CD14-positive monocyte (primary cell): ENCODE data around the gene CAMK1D. TPM values are rescaled to one million over a fixed set of nuclear protein-coding genes. Genes with fewer than 3 reads are reported as not detected.

Experiments
- DNase-seq, 3 donors: peaks; one replicate each; pipeline ENCODE4 v3.0.0-alpha.2; 2011 to 2022
- H2AFZ ChIP-seq: 2 replicates; pipeline ENCODE4 v1.6.0; 2012; ENCODE audit warnings: mild to moderate bottlenecking, low read depth, low read length, inconsistent platforms; ENCODE audit not compliant: insufficient read depth, poor library complexity, severe bottlenecking
- H3K27ac ChIP-seq, 2 donors: 1 replicate in 1 of 2; 2 replicates in 1 of 2; pipeline ENCODE4 v1.5.1; 2012 to 2013; ENCODE audit warnings: low read length in 2 of 2, control low read depth in 1 of 2, inconsistent platforms in 1 of 2, low read depth in 1 of 2, mild to moderate bottlenecking in 1 of 2
- H3K27me3 ChIP-seq, 2 donors: one replicate each; pipeline versions ENCODE4 v1.6.0 to v1.6.1; 2011 to 2013; ENCODE audit warnings: low read length in 2 of 2; ENCODE audit not compliant: control insufficient read depth in 2 of 2, insufficient read depth in 2 of 2
- H3K36me3 ChIP-seq, 2 donors: replicated peaks in 1 of 2; 1 replicate in 1 of 2; 2 replicates in 1 of 2; pipeline versions ENCODE4 v1.5.1 to v1.6.1; 2012 to 2013; ENCODE audit warnings: low read length in 2 of 2, control low read depth in 1 of 2, inconsistent platforms in 1 of 2, mild to moderate bottlenecking in 1 of 2; ENCODE audit not compliant: insufficient read depth in 2 of 2, control insufficient read depth in 1 of 2
- H3K4me1 ChIP-seq, 2 donors: 1 replicate in 1 of 2; 2 replicates in 1 of 2; pipeline versions ENCODE4 v1.5.1 to v1.6.1; 2012 to 2013; ENCODE audit warnings: low read length in 2 of 2, control low read depth in 1 of 2, inconsistent platforms in 1 of 2, mild to moderate bottlenecking in 1 of 2, moderate library complexity in 1 of 2; ENCODE audit not compliant: insufficient read depth in 2 of 2, control insufficient read depth in 1 of 2
- H3K4me2 ChIP-seq: replicated peaks from 2 replicates; pipeline ENCODE3; 2012; ENCODE audit warnings: low read length, moderate library complexity, mild to moderate bottlenecking; ENCODE audit not compliant: poor library complexity, severe bottlenecking; ENCODE audit errors: extremely low read depth
- H3K4me3 ChIP-seq, 3 experiments: fragments of 200-600 bp in 1 of 3; sonication (generic) in 1 of 3; replicated peaks in 1 of 3; 1 replicate in 2 of 3; 2 replicates in 1 of 3; pipeline ENCODE4 v1.5.1; 2011 to 2013; ENCODE audit warnings: low read length in 3 of 3, mild to moderate bottlenecking in 3 of 3, control low read depth in 2 of 3, low read depth in 2 of 3, inconsistent platforms in 1 of 3, moderate library complexity in 1 of 3
- H3K79me2 ChIP-seq: 2 replicates; pipeline ENCODE4 v1.6.0; 2012; ENCODE audit warnings: mild to moderate bottlenecking, control low read depth, inconsistent platforms, low read length, moderate library complexity; ENCODE audit not compliant: insufficient read depth
- H3K9ac ChIP-seq: 2 replicates; pipeline ENCODE4 v1.6.0; 2017; ENCODE audit warnings: low read length, mild to moderate bottlenecking; ENCODE audit not compliant: insufficient read depth, poor library complexity, severe bottlenecking
- H3K9me3 ChIP-seq, 2 donors: replicated peaks in 1 of 2; 1 replicate in 1 of 2; 2 replicates in 1 of 2; pipeline versions ENCODE4 v1.5.1 to v1.6.1; 2012 to 2013; ENCODE audit warnings: low read length in 2 of 2, control low read depth in 1 of 2; ENCODE audit not compliant: control insufficient read depth in 1 of 2, insufficient read depth in 1 of 2
- H4K20me1 ChIP-seq: 2 replicates; pipeline ENCODE4 v1.6.0; 2012; ENCODE audit warnings: mild to moderate bottlenecking, low read length, control low read depth, moderate library complexity; ENCODE audit not compliant: insufficient read depth
- H3K27ac Mint-ChIP-seq, 7 donors: one replicate each; pipeline ENCODE4 v1.8.0; 2020; ENCODE audit warnings: mild to moderate bottlenecking in 7 of 7, mixed read lengths in 7 of 7, moderate library complexity in 6 of 7, inconsistent platforms in 2 of 7
- H3K27me3 Mint-ChIP-seq, 3 donors: one replicate each; pipeline ENCODE4 v1.8.0; 2021 to 2022; ENCODE audit warnings: low read depth in 3 of 3, mild to moderate bottlenecking in 3 of 3, mixed read lengths in 3 of 3, moderate library complexity in 3 of 3, inconsistent platforms in 1 of 3
- H3K36me3 Mint-ChIP-seq, 2 donors: one replicate each; pipeline ENCODE4 v1.8.0; 2020; ENCODE audit warnings: mixed read lengths in 2 of 2, inconsistent platforms in 1 of 2, mild to moderate bottlenecking in 1 of 2
- H3K4me1 Mint-ChIP-seq: one replicate; pipeline ENCODE4 v1.8.0; 2020; ENCODE audit warnings: mild to moderate bottlenecking, mixed read lengths
- H3K4me3 Mint-ChIP-seq, 2 donors: one replicate each; pipeline ENCODE4 v1.8.0; 2020; ENCODE audit warnings: mild to moderate bottlenecking in 2 of 2, mixed read lengths in 2 of 2, moderate library complexity in 1 of 2
- H3K9me3 Mint-ChIP-seq, 7 donors: one replicate each; pipeline ENCODE4 v1.8.0; 2020 to 2022; ENCODE audit warnings: mixed read lengths in 7 of 7, mild to moderate bottlenecking in 6 of 7, moderate library complexity in 6 of 7, inconsistent platforms in 2 of 7
- WGBS: methylation state at CpG from one replicate; pipeline ENCODE4 v1.1.5; 2013; ENCODE audit warnings: missing lambda C conversion rate; ENCODE audit not compliant: insufficient coverage; 5-methylcytosine and 5-hydroxymethylcytosine counted together
- intact Hi-C, 2 donors: fragments of 100-400 bp; cut with micrococcal nuclease; formaldehyde crosslinking; loops; one replicate each; pipeline versions ENCODE4 v1.15.0 to v1.15.1; 2023
- polyA plus RNA-seq, 3 donors: library from polyadenylated mRNA; depleted of rRNA in 1 of 3; unstranded in 2 of 3; stranded (reverse) in 1 of 3; fragments of 300-500 nt in 2 of 3; fragments of >200 nt in 1 of 3; fragmentation: Illumina TruSeq in 2 of 3; gene quantifications; 1 replicate in 2 of 3; 2 replicates in 1 of 3; pipeline ENCODE4 v1.2.3, GENCODE V29; 2012 to 2021
- TF ChIP-seq, protein P1 (sequence below): fragments of 200-600 bp; IDR thresholded peaks from one replicate; pipeline ENCODE4 v1.8.0; 2022; ENCODE audit warnings: antibody characterized with exemption, mild to moderate bottlenecking

CAMK1D gene
- polyA plus RNA-seq, 3 donors: 6.7 to 11.8 (median 7.1) TPM

DNA sequence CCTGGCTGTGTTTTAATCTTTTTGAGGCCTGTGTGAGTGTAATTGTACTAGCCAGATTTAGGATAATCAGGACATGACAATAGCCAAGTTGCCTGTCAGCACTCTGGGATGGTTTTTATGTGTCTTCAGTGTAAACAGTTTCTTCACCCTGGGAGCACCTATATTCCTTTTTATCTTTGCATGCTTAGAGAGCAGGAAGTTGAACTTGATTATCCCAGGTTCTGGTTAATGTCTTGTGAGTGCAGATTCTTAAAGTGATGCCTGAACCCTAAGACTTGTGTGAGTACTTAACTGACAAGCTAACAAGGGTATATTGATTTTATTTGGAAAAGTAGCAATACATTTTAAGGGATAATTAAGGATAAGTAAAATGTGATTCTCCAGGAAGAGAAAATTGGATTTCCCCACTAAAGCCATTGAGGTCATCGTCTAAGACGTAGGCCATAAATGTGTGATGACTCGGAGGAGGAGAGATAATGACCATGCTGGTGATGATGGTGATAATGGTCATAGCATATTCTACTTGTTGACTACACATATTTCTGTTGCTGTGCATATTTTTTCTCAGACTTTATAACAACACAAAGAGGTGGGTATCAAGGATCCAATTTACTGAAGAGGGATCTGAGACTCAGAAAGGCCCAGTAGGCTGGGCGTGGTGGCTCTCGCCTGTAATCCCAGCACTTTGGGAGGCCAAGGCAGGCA lies 234.7 kb downstream of the CAMK1D start:
- intact Hi-C loops: no loop called here

DNA sequence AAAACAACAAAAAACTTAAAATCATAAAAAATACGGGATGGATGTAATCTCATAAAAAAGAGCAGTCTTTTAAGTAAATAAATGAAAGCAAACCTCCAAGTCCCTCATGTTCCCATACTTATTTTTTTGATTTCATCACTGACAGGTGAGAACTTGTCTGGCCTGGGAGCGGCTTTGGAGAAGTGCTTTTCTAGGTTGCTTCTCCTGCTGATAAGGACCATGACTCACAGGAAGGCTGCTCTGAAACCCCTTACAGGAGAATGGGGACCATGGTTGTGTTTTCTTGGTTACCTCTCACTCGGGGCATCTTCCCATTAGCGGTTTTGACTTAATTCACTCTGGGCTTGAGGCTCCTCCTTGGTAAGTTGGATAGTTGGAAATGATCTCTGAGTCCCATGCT lies 237.4 kb downstream of the CAMK1D start:
- Histone ChIP-seq H3K27ac (no peak overlapping the region), H3K9ac (no peak overlapping the region), H3K4me1 (peaks cover 0 to 3% of the 10 kb centered on the region in 2 donors), H2AFZ (no peak overlapping the region), H3K4me2 (no peak overlapping the region), H3K79me2 (no peaks in the 10 kb centered on the region), H3K9me3 (peaks cover 0 to 4% of the 10 kb centered on the region in 2 donors), H3K36me3 (no peaks in the 10 kb centered on the region), H3K4me3 (no peak overlapping the region), H3K27me3 (peaks cover 3 to 12% of the 10 kb centered on the region in 2 donors), H4K20me1 (peaks cover 42% of the 10 kb centered on the region)
- TF ChIP-seq, protein P1, sequence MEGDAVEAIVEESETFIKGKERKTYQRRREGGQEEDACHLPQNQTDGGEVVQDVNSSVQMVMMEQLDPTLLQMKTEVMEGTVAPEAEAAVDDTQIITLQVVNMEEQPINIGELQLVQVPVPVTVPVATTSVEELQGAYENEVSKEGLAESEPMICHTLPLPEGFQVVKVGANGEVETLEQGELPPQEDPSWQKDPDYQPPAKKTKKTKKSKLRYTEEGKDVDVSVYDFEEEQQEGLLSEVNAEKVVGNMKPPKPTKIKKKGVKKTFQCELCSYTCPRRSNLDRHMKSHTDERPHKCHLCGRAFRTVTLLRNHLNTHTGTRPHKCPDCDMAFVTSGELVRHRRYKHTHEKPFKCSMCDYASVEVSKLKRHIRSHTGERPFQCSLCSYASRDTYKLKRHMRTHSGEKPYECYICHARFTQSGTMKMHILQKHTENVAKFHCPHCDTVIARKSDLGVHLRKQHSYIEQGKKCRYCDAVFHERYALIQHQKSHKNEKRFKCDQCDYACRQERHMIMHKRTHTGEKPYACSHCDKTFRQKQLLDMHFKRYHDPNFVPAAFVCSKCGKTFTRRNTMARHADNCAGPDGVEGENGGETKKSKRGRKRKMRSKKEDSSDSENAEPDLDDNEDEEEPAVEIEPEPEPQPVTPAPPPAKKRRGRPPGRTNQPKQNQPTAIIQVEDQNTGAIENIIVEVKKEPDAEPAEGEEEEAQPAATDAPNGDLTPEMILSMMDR: no peak
- H3K27me3 Mint-ChIP-seq: peaks cover 3 to 23% (median 14%) of the 10 kb centered on the region in 3 donors
- H3K27ac Mint-ChIP-seq: no peak overlapping the region
- peaks cover 0 to 2% of the 10 kb centered on the region in 2 donors for H3K36me3 Mint-ChIP-seq
- DNase-seq: no peak
- intact Hi-C loops: no loop called here
- no peak overlapping the region for H3K4me3 Mint-ChIP-seq
- H3K4me1 Mint-ChIP-seq: peaks cover 11% of the 10 kb centered on the region
- H3K9me3 Mint-ChIP-seq: peaks cover 0 to 8% (median 0%) of the 10 kb centered on the region in 7 donors
- WGBS: 90% methylated on average over 2 of the region's 4 CpGs

More for the DNA sequence above, 234.7 kb downstream of the CAMK1D start:
- WGBS: 100% methylated on average over 2 of the region's 5 CpGs
- Histone ChIP-seq H3K9me3 (peaks cover 0 to 4% of the 10 kb centered on the region in 2 donors), H3K27me3 (peaks cover 3 to 12% of the 10 kb centered on the region in 2 donors), H3K36me3 (no peaks in the 10 kb centered on the region), H3K4me2 (no peak overlapping the region), H3K79me2 (no peaks in the 10 kb centered on the region), H3K4me3 (no peak overlapping the region), H3K9ac (no peak overlapping the region), H3K4me1 (peaks cover 0 to 3% of the 10 kb centered on the region in 2 donors), H3K27ac (no peak overlapping the region), H2AFZ (no peak overlapping the region), H4K20me1 (peaks cover 51% of the 10 kb centered on the region)
- Mint-ChIP-seq H3K27me3 (peaks cover 1 to 22% (median 12%) of the 10 kb centered on the region in 3 donors), H3K36me3 (peaks cover 0 to 2% of the 10 kb centered on the region in 2 donors), H3K4me3 (no peak overlapping the region), H3K9me3 (peaks cover 0 to 8% (median 0%) of the 10 kb centered on the region in 7 donors), H3K27ac (no peak overlapping the region), H3K4me1 (peaks cover 11% of the 10 kb centered on the region)
- no peak for DNase-seq
- TF ChIP-seq, protein P1: no peak
